Activated CD4-positive, alpha-beta T cell treated with anti-CD3 and anti-CD28 coated beads, Interleukin-2, amount 50 U/mL, for 16 hours (primary cell): Measurements from ENCODE around the gene UBB.
A peak's percentile ranks its signal among the peaks of the same experiment; 100 is the strongest.

Source experiments
- DNase-seq: peaks from one replicate; pipeline ENCODE4 v3.0.0-alpha.2; 2020

UBB gene

GRCh38 chr17:16419074-16419928 is 38.4 kb downstream of the UBB start:
- peak; percentile 93 for DNase-seq

- DNase-seq, result peak; percentile 72
Observed at GRCh38 chr17:16419929-16420271, 39.0 kb downstream of the UBB start.

- DNase-seq, result no peak
Observed at GRCh38 chr17:16422416-16422815, 41.5 kb downstream of the UBB start.

GRCh38 chr17:16423226-16423872 is 42.5 kb downstream of the UBB start:
- DNase-seq, result no peak

GRCh38 chr17:16425202-16425601 is 44.3 kb downstream of the UBB start:
- DNase-seq, result no peak

- no peak for DNase-seq
Observed at GRCh38 chr17:16425698-16426659, 45.1 kb downstream of the UBB start.

GRCh38 chr17:16427020-16427419 is 46.1 kb downstream of the UBB start:
- no peak for DNase-seq

- DNase-seq, result no peak
Observed at GRCh38 chr17:16428098-16428882, 47.4 kb downstream of the UBB start.

- DNase-seq, result no peak
Observed at GRCh38 chr17:16429083-16429482, 48.2 kb downstream of the UBB start.

GRCh38 chr17:16430650-16431049 is 49.8 kb downstream of the UBB start:
- no peak for DNase-seq

- no peak for DNase-seq
Observed at GRCh38 chr17:16432017-16432416, 51.1 kb downstream of the UBB start.
